B cell (primary cell): ENCODE results near the gene GRB10. TPM values are rescaled to one million over a fixed set of nuclear protein-coding genes. Genes with fewer than 3 reads are reported as not detected.

Experiments used
- ATAC-seq: fragments of 200-7000 bp; cut with Tn5 transposase; one replicate; pipeline ENCODE4 v1.10.0; 2021; ENCODE audit warnings: low read depth, mild to moderate bottlenecking, moderate number of reproducible peaks, moderate library complexity
- CTCF ChIA-PET: fragments of 350-600 bp; sonication (Branson Sonifier 250); formaldehyde crosslinking; loops from one replicate; lab custom pipeline; 2021; ENCODE audit warnings: antibody characterized with exemption, inconsistent platforms; lab: Charles Lee
- POLR2A ChIA-PET: fragments of 350-600 bp; sonication (Branson Sonifier 250); formaldehyde crosslinking; loops from one replicate; lab custom pipeline; 2021; ENCODE audit warnings: antibody characterized with exemption; lab: Charles Lee
- DNase-seq: peaks from one replicate; pipeline ENCODE4 v3.0.0; 2013
- H2AFZ ChIP-seq: 2 replicates; pipeline ENCODE4 v1.6.1; 2012; ENCODE audit warnings: mild to moderate bottlenecking, low read depth, low read length; ENCODE audit not compliant: insufficient read depth, poor library complexity, severe bottlenecking
- H3K27ac ChIP-seq, 2 donors: 1 replicate in 1 of 2; 2 replicates in 1 of 2; pipeline ENCODE4 v1.5.1; 2012 to 2013; ENCODE audit warnings: low read length in 2 of 2, mild to moderate bottlenecking in 2 of 2, moderate library complexity in 1 of 2
- H3K27me3 ChIP-seq, 4 experiments: fragments of 200-600 bp in 1 of 4; sonication (generic) in 1 of 4; replicated peaks in 1 of 4; 1 replicate in 2 of 4; 2 replicates in 2 of 4; pipeline versions ENCODE4 v1.6.1 to v1.7.0; 2013 to 2016; ENCODE audit warnings: low read length in 3 of 4, mild to moderate bottlenecking in 2 of 4, mixed read lengths in 1 of 4, moderate library complexity in 1 of 4; ENCODE audit not compliant: insufficient read depth in 4 of 4, control insufficient read depth in 3 of 4; ENCODE audit errors: control extremely low read depth in 1 of 4
- H3K36me3 ChIP-seq, 2 experiments: replicated peaks in 1 of 2; 1 replicate in 1 of 2; 2 replicates in 1 of 2; pipeline versions ENCODE4 v1.6.1 to v1.7.1; 2013; ENCODE audit warnings: low read length in 1 of 2; ENCODE audit not compliant: insufficient read depth in 2 of 2, control insufficient read depth in 1 of 2; ENCODE audit errors: control extremely low read depth in 1 of 2, extremely low read depth in 1 of 2
- H3K4me1 ChIP-seq, 2 donors: fragments of 200-600 bp in 1 of 2; sonication (generic) in 1 of 2; 1 replicate in 1 of 2; 2 replicates in 1 of 2; pipeline versions ENCODE4 v1.5.1 to v1.6.1; 2013 to 2017; ENCODE audit warnings: low read length in 2 of 2; ENCODE audit not compliant: control insufficient read depth in 2 of 2, insufficient read depth in 2 of 2
- H3K4me2 ChIP-seq: replicated peaks from 2 replicates; pipeline ENCODE3; 2012; ENCODE audit warnings: mild to moderate bottlenecking, low read depth, low read length; ENCODE audit not compliant: poor library complexity, severe bottlenecking
- H3K4me3 ChIP-seq, 5 experiments: fragments of 200-600 bp in 1 of 5; sonication (generic) in 1 of 5; 1 replicate in 3 of 5; 2 replicates in 2 of 5; pipeline versions ENCODE4 v1.5.1 to v1.7.0; 2011 to 2016; ENCODE audit warnings: low read length in 4 of 5, mild to moderate bottlenecking in 4 of 5, low read depth in 2 of 5, control low read depth in 1 of 5, moderate library complexity in 1 of 5; ENCODE audit not compliant: insufficient read depth in 1 of 5; ENCODE audit errors: control extremely low read depth in 1 of 5, extremely low read depth in 1 of 5
- H3K79me2 ChIP-seq: fragments of 200-600 bp; sonication (generic); one replicate; pipeline ENCODE4 v1.6.0; 2016; ENCODE audit warnings: low read length; ENCODE audit not compliant: control insufficient read depth, insufficient read depth
- H3K9ac ChIP-seq: fragments of 200-600 bp; sonication (generic); 2 replicates; pipeline ENCODE4 v1.6.1; 2017; ENCODE audit warnings: mild to moderate bottlenecking, low read length, moderate library complexity
- H3K9me3 ChIP-seq, 3 donors: one replicate each; pipeline versions ENCODE4 v1.6.1 to v1.7.1; 2013; ENCODE audit warnings: low read length in 2 of 3; ENCODE audit not compliant: control insufficient read depth in 2 of 3, insufficient read depth in 1 of 3; ENCODE audit errors: control extremely low read depth in 1 of 3
- H4K20me1 ChIP-seq: 2 replicates; pipeline ENCODE4 v1.6.0; 2012; ENCODE audit warnings: mild to moderate bottlenecking, low read length; ENCODE audit not compliant: insufficient read depth, control insufficient read depth, poor library complexity, severe bottlenecking
- H3K27ac Mint-ChIP-seq: one replicate; pipeline ENCODE4 v1.8.0; 2021; ENCODE audit warnings: mixed read lengths
- H3K27me3 Mint-ChIP-seq: one replicate; pipeline ENCODE4 v1.8.0; 2021; ENCODE audit warnings: mixed read lengths
- H3K4me1 Mint-ChIP-seq: one replicate; pipeline ENCODE4 v1.8.0; 2021; ENCODE audit warnings: mixed read lengths
- H3K4me3 Mint-ChIP-seq: one replicate; pipeline ENCODE4 v1.8.0; 2021; ENCODE audit warnings: mixed read lengths
- H3K9me3 Mint-ChIP-seq: one replicate; pipeline ENCODE4 v1.8.0; 2022; ENCODE audit warnings: mixed read lengths; ENCODE audit not compliant: insufficient read depth
- EZH2 ChIP-seq: IDR thresholded peaks from 2 replicates; pipeline ENCODE4 v1.6.1; 2012; ENCODE audit warnings: borderline replicate concordance, low read depth, mild to moderate bottlenecking, moderate library complexity, low read length; ENCODE audit not compliant: insufficient read depth, poor library complexity, severe bottlenecking
- WGBS: methylation state at CpG from one replicate; pipeline ENCODE4 v1.1.5; 2013; ENCODE audit warnings: missing lambda C conversion rate; ENCODE audit not compliant: insufficient coverage; 5-methylcytosine and 5-hydroxymethylcytosine counted together
- intact Hi-C: fragments of 100-400 bp; cut with micrococcal nuclease; formaldehyde crosslinking; loops from one replicate; pipeline ENCODE4 v1.10.0; 2022
- polyA plus RNA-seq: library from polyadenylated mRNA; depleted of rRNA; stranded (reverse); fragments of >200 nt; gene quantifications from 2 replicates; pipeline ENCODE4 v1.2.3, GENCODE V29; 2012
- total RNA-seq, 2 donors: library from RNA; stranded (reverse); fragments of 120-200 nt in 1 of 2; gene quantifications; 1 replicate in 1 of 2; 2 replicates in 1 of 2; pipeline versions ENCODE4 v1.2.3 to v1.2.4, GENCODE V29; 2013 to 2022
- TF ChIP-seq, protein P1 (sequence below): fragments of 200-600 bp; IDR thresholded peaks from one replicate; pipeline ENCODE4 v1.8.0; 2022; ENCODE audit warnings: antibody characterized with exemption, mild to moderate bottlenecking

The GRB10 gene
- total and polyA plus RNA-seq, 2 donors (not counting 1 experiment from before 2014, with no cell fraction given), result 0.04 TPM; not detected in 1

DNA sequence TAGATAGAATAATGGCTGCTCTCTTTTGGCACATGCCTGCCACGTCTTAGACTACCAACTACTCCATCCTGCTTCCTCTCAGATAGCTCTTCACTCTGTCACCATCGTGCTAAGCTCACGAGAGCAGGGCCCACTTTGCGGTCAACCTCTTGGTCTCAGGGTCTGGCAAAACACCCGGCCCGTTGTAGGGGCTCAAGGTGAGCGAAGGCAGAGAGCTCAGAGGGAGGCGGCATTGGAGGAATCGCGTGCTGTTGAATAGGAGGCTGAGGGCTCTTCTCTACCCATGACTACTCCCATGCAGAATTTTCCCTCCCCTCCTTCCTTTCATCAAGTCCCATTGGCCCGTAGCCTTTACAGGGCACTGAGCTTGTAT lies 116.6 kb downstream of the GRB10 start:
- no peaks in the 10 kb centered on the region for H4K20me1 ChIP-seq
- Mint-ChIP-seq H3K27me3 (peaks cover 13% of the 10 kb centered on the region), H3K4me3 (no peak overlapping the region), H3K27ac (no peak overlapping the region), H3K4me1 (peaks cover 27% of the 10 kb centered on the region), H3K9me3 (no peaks in the 10 kb centered on the region)
- H3K27me3 ChIP-seq, result peaks cover 0 to 12% (median 0%) of the 10 kb centered on the region in 4 experiments
- no peak overlapping the region for H3K27ac ChIP-seq
- H3K9me3 ChIP-seq, result peaks cover 0 to 7% (median 0%) of the 10 kb centered on the region in 3 donors
- ChIA-PET POLR2A (no interaction called here), CTCF (interaction anchor here (0.6 to 1.4 kb wide), 3 partner anchors 13 to 562 kb away, joined by 3 to 4 read pairs (median 3); no protein-coding TSS in a partner anchor)
- ATAC-seq (no peak), DNase-seq (no peak)
- no peak overlapping the region for H3K4me3 ChIP-seq
- H3K9ac ChIP-seq, result no peak overlapping the region
- intact Hi-C loops, result no loop called here
- H2AFZ ChIP-seq, result peak overlapping the region; percentile 14
- no peaks in the 10 kb centered on the region for H3K79me2 ChIP-seq
- H3K4me2 ChIP-seq, result no peak overlapping the region
- H3K36me3 ChIP-seq, result no peaks in the 10 kb centered on the region
- TF ChIP-seq, protein P1, sequence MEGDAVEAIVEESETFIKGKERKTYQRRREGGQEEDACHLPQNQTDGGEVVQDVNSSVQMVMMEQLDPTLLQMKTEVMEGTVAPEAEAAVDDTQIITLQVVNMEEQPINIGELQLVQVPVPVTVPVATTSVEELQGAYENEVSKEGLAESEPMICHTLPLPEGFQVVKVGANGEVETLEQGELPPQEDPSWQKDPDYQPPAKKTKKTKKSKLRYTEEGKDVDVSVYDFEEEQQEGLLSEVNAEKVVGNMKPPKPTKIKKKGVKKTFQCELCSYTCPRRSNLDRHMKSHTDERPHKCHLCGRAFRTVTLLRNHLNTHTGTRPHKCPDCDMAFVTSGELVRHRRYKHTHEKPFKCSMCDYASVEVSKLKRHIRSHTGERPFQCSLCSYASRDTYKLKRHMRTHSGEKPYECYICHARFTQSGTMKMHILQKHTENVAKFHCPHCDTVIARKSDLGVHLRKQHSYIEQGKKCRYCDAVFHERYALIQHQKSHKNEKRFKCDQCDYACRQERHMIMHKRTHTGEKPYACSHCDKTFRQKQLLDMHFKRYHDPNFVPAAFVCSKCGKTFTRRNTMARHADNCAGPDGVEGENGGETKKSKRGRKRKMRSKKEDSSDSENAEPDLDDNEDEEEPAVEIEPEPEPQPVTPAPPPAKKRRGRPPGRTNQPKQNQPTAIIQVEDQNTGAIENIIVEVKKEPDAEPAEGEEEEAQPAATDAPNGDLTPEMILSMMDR, result no peak
- TF ChIP-seq EZH2, result no peak
- H3K4me1 ChIP-seq, result peaks cover 17 to 35% of the 10 kb centered on the region in 2 donors
- 75% methylated on average over 4 of the region's 11 CpGs for whole genome bisulfite sequencing

DNA sequence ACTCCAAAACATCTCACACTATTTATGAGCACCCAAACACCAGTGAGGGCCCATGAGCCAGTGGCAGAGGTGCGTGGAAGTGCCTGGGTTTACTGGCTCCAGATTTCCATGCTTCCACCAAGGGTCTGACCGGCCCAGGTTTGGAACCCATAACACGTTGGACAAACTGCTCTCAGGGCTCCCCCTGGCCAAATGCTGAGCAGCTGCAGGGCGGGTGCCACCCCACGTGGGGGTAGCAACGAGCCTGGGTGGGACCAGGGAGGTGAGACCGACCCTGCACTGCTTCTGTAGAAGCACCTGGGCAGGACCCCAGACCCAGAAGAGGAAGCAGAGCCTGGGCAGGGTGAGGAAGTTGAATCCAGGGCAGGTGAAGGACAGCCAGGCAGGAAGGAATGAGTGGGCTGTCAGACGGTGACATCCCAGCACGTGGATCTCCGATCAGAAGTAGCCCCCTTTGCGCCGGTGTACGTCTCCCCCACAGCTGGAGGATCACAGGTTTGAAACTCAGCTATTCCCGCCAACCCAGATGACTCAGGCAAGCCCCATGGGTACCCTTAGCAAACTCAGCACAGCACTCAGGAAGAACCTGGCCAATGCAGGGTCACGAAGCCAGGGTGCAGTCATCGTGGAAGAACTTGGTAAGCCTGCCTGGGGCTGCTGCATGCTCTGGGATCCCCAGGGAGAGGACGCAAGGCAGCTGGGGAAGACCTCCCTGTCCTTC lies 117.1 kb downstream of the GRB10 start:
- POLR2A ChIA-PET, result no interaction called here

More for the DNA sequence above, 117.1 kb downstream of the GRB10 start:
- ATAC-seq (no peak), DNase-seq (no peak)
- peak overlapping the region; percentile 15 for H3K4me3 Mint-ChIP-seq
- no peak overlapping the region for H3K4me3 ChIP-seq
- WGBS, result 53% methylated on average over 17 of the region's 17 CpGs
- intact Hi-C loops, result no loop called here
- peaks cover 23 to 41% of the 10 kb centered on the region in 2 donors for H3K4me1 ChIP-seq
- H3K9ac ChIP-seq, result no peak overlapping the region
- H3K27ac ChIP-seq, result no peak overlapping the region
- no peak for TF ChIP-seq EZH2
- TF ChIP-seq, protein P1, result no peak
- peaks cover 0 to 12% (median 0%) of the 10 kb centered on the region in 4 experiments for H3K27me3 ChIP-seq
- H3K27ac Mint-ChIP-seq, result no peak overlapping the region
- no peaks in the 10 kb centered on the region for H3K79me2 ChIP-seq
- H3K36me3 ChIP-seq, result no peaks in the 10 kb centered on the region
- H4K20me1 ChIP-seq, result no peaks in the 10 kb centered on the region
- peaks cover 8% of the 10 kb centered on the region for H3K27me3 Mint-ChIP-seq
- peaks cover 32% of the 10 kb centered on the region for H3K4me1 Mint-ChIP-seq
- H3K9me3 ChIP-seq, result peaks cover 0 to 9% (median 0%) of the 10 kb centered on the region in 3 donors
- peak overlapping the region; percentile 14 for H2AFZ ChIP-seq
- CTCF ChIA-PET, result interaction anchor here (1.0 to 1.4 kb wide), 2 partner anchors 14 to 33 kb away, joined by 3 to 4 read pairs; no protein-coding TSS in a partner anchor
- H3K9me3 Mint-ChIP-seq, result no peaks in the 10 kb centered on the region
- H3K4me2 ChIP-seq, result no peak overlapping the region
